K562 (cell line): Measurements from ENCODE around the gene HLA-B. TPM values are rescaled to one million over a fixed set of nuclear protein-coding genes. Genes with fewer than 3 reads are reported as not detected.

ENCODE experiments used
- AFF4 ChIP-seq: sonication (generic); formaldehyde crosslinking; IDR thresholded peaks from 2 replicates; pipeline ENCODE4 v1.8.0; 2023; ENCODE audit warnings: mild to moderate bottlenecking, missing genetic modification reagents
- CTCFL ChIP-seq: IDR thresholded peaks from 2 replicates; pipeline ENCODE4 v1.6.1; 2011; ENCODE audit warnings: borderline replicate concordance, low read depth, mild to moderate bottlenecking, moderate library complexity, low read length; ENCODE audit not compliant: insufficient read depth, poor library complexity, severe bottlenecking
- ELF4 ChIP-seq: fragments of 450-650 bp; formaldehyde crosslinking; IDR thresholded peaks from 2 replicates; pipeline ENCODE4 v1.4.0; 2022; ENCODE audit warnings: missing genetic modification characterization
- ESRRA ChIP-seq: fragments of 450-650 bp; IDR thresholded peaks from 2 replicates; pipeline ENCODE4 v1.6.1; 2014; ENCODE audit warnings: low read depth, mild to moderate bottlenecking, moderate library complexity, borderline replicate concordance
- ETV1 ChIP-seq: fragments of 450-650 bp; conservative IDR thresholded peaks from 2 replicates; pipeline ENCODE4 v1.6.1; 2016; ENCODE audit warnings: missing genetic modification characterization, control low read depth, low read depth, missing compliant biosample characterization
- HMBOX1 ChIP-seq: sonication (generic); IDR thresholded peaks from 2 replicates; pipeline ENCODE4 v1.6.1; 2016
- MTA3 ChIP-seq: fragments of 450-650 bp; formaldehyde crosslinking; IDR thresholded peaks from 2 replicates; pipeline ENCODE4 v1.6.1; 2017; ENCODE audit warnings: mild to moderate bottlenecking, borderline replicate concordance
- NFIC ChIP-seq: fragments of 450-650 bp; IDR thresholded peaks from 2 replicates; pipeline ENCODE4 v1.6.1; 2017; ENCODE audit warnings: mild to moderate bottlenecking, inconsistent platforms
- PREB ChIP-seq: sonication (generic); formaldehyde crosslinking; IDR thresholded peaks from 2 replicates; pipeline ENCODE4 v1.8.1; 2023; ENCODE audit warnings: mild to moderate bottlenecking, missing genetic modification reagents
- RAD51 ChIP-seq: fragments of 450-650 bp; IDR thresholded peaks from 2 replicates; pipeline ENCODE4 v1.7.1; 2016; ENCODE audit warnings: low read depth, mild to moderate bottlenecking, borderline replicate concordance
- TBP ChIP-seq: optimal IDR thresholded peaks from 2 replicates; pipeline ENCODE3; 2011; ENCODE audit warnings: low read depth, low read length, improper control_type of control experiment
- TFAP4 ChIP-seq: sonication (generic); formaldehyde crosslinking; IDR thresholded peaks from 2 replicates; pipeline ENCODE4 v1.8.0; 2022; ENCODE audit warnings: missing genetic modification reagents, mild to moderate bottlenecking, moderate library complexity, borderline replicate concordance
- ZFP30 ChIP-seq: fragments of 250-450 bp; sonication (Bioruptor Pico); IDR thresholded peaks from 2 replicates; pipeline ENCODE4 v1.8.0; 2022; ENCODE audit warnings: moderate library complexity, mild to moderate bottlenecking, inconsistent platforms, borderline replicate concordance
- ZNF395 ChIP-seq: fragments of 200-800 bp; sonication (Bioruptor generic); IDR thresholded peaks from 2 replicates; pipeline ENCODE4 v1.6.1; 2017; ENCODE audit warnings: missing genetic modification characterization, missing compliant biosample characterization
- ZNF785 ChIP-seq: fragments of 250-450 bp; sonication (Bioruptor Pico); IDR thresholded peaks from 2 replicates; pipeline ENCODE4 v1.4.0; 2020; ENCODE audit warnings: mild to moderate bottlenecking
- polyA plus RNA-seq, 8 experiments: library from polyadenylated mRNA; depleted of rRNA in 4 of 8; stranded (reverse) in 5 of 8; unstranded in 3 of 8; fragments of >200 nt; fragmentation: Nextera tagmentation in 2 of 8; fragmentation: Illumina TruSeq in 1 of 8; extraction: Ambion mirVana in 2 of 8; extraction: Trizol in 1 of 8; gene quantifications; 2 replicates each; pipeline versions ENCODE4 v1.2.1 to v1.2.3, GENCODE V29; 2011 to 2014; ENCODE audit warnings: inconsistent platforms in 1 of 8, missing spikeins in 1 of 8
- total RNA-seq, 7 experiments: library from RNA; depleted of rRNA in 6 of 7; stranded (reverse); fragments of >200 nt in 6 of 7; fragmentation: Illumina TruSeq in 2 of 7; extraction: Trizol in 2 of 7; gene quantifications; 2 replicates each; pipeline versions ENCODE4 v1.2.1 to v1.2.3, GENCODE V29; 2011 to 2021; ENCODE audit warnings: low replicate concordance in 1 of 7

The HLA-B gene
- total and polyA plus RNA-seq, 9 of the 15 experiments (the other 6 are each of a cell fraction or from before 2014, with no cell fraction given) = 0.07 to 9.7 (median 0.65) TPM; not detected in 2

GRCh38 chr6:31403283-31404060, 46.5 kb upstream of the HLA-B start, which contains the start of gene MICA (continued):
- TF ChIP-seq ZNF395 (CRISPR knock-in tag) = peak; percentile 78
- TF ChIP-seq HMBOX1 = no peak
- no peak for TF ChIP-seq CTCFL
- TF ChIP-seq TFAP4 (CRISPR knock-in tag) = peak; percentile 91
- TF ChIP-seq RAD51 = peak; percentile 84
- TF ChIP-seq ZFP30 = no peak
- no peak for TF ChIP-seq ZNF785 (CRISPR knock-in tag)
- TF ChIP-seq MTA3 = peak; percentile 68; the same call in 1 of the 2 replicates
- TF ChIP-seq ESRRA = peak; percentile 61
- TF ChIP-seq ETV1 = 0 out of 2 replicates have a peak, but pooled peaks have one; percentile 33
- peak; percentile 55; the same call in 1 of the 2 replicates for TF ChIP-seq ELF4
- peak; percentile 81 for TF ChIP-seq TBP
- peak; percentile 83; the same call in 1 of the 2 replicates for TF ChIP-seq AFF4 (CRISPR knock-in tag)
- peak; percentile 64 for TF ChIP-seq NFIC
- 0 out of 2 replicates have a peak, but pooled peaks have one; percentile 43 for TF ChIP-seq PREB (CRISPR knock-in tag)
